HEK293 (cell line): ENCODE measurements around the gene ALS2CL.

Source experiments
- CTCF ChIA-PET: fragments of 350-600 bp; formaldehyde crosslinking; extraction: SDS; loops from one replicate; lab custom pipeline; 2021; ENCODE audit warnings: antibody characterized with exemption; lab: Yijun Ruan, JAX
- POLR2A ChIA-PET: fragments of 300-600 bp; formaldehyde crosslinking; extraction: SDS; loops from one replicate; lab custom pipeline; 2020; ENCODE audit warnings: antibody characterized with exemption, inconsistent platforms; lab: Yijun Ruan, JAX
- H3K27ac ChIP-seq: fragments of 200-500 bp; sonication (Bioruptor generic); 2 replicates; pipeline ENCODE4 v1.5.1; 2014; ENCODE audit warnings: low read depth, low read length, control low read depth, inconsistent platforms; ENCODE audit errors: extremely low read depth
- H3K36me3 ChIP-seq, 2 experiments: fragments of 200-500 bp in 1 of 2; sonication (Bioruptor generic) in 1 of 2; 1 replicate in 1 of 2; 2 replicates in 1 of 2; pipeline ENCODE4 v1.5.1; 2014 to 2017; ENCODE audit warnings: inconsistent platforms in 2 of 2, low read length in 2 of 2; ENCODE audit not compliant: control insufficient read depth in 2 of 2, insufficient read depth in 1 of 2
- H3K4me1 ChIP-seq: fragments of 200-500 bp; sonication (Bioruptor generic); 2 replicates; pipeline ENCODE4 v1.5.1; 2014; ENCODE audit warnings: mild to moderate bottlenecking, low read length, inconsistent platforms; ENCODE audit not compliant: control insufficient read depth, insufficient read depth
- H3K4me3 ChIP-seq: 2 replicates; pipeline ENCODE4 v1.5.1; 2011; ENCODE audit warnings: low read depth, mild to moderate bottlenecking, control low read depth, low read length, moderate library complexity
- H3K9me3 ChIP-seq: fragments of 200-500 bp; sonication (Bioruptor generic); 2 replicates; pipeline ENCODE4 v1.5.1; 2014; ENCODE audit warnings: low read depth, low read length, inconsistent platforms; ENCODE audit not compliant: control insufficient read depth, insufficient read depth
- GLIS2 ChIP-seq: fragments of 450-650 bp; formaldehyde crosslinking; IDR thresholded peaks from 2 replicates; pipeline ENCODE4 v1.5.1; 2016; ENCODE audit warnings: missing biosample characterization, missing genetic modification characterization
- KLF9 ChIP-seq: fragments of 450-650 bp; formaldehyde crosslinking; IDR thresholded peaks from 2 replicates; pipeline ENCODE4 v1.5.1; 2016; ENCODE audit warnings: missing biosample characterization, missing genetic modification characterization, low read depth
- SP2 ChIP-seq: fragments of 450-650 bp; formaldehyde crosslinking; IDR thresholded peaks from 2 replicates; pipeline ENCODE4 v1.5.1; 2016; ENCODE audit warnings: missing biosample characterization, missing genetic modification characterization
- SP3 ChIP-seq: fragments of 450-650 bp; formaldehyde crosslinking; IDR thresholded peaks from 2 replicates; pipeline ENCODE4 v1.5.1; 2016; ENCODE audit warnings: missing biosample characterization, missing genetic modification characterization
- SP7 ChIP-seq: fragments of 450-650 bp; formaldehyde crosslinking; IDR thresholded peaks from 2 replicates; pipeline ENCODE4 v1.5.1; 2016; ENCODE audit warnings: missing biosample characterization, missing genetic modification characterization
- ZBTB17 ChIP-seq: fragments of 450-650 bp; formaldehyde crosslinking; IDR thresholded peaks from 2 replicates; pipeline ENCODE4 v1.5.1; 2016; ENCODE audit warnings: missing biosample characterization, missing genetic modification characterization
- ZBTB20 ChIP-seq: fragments of 450-650 bp; formaldehyde crosslinking; IDR thresholded peaks from 2 replicates; pipeline ENCODE4 v1.5.1; 2016; ENCODE audit warnings: missing biosample characterization, missing genetic modification characterization
- ZBTB26 ChIP-seq: fragments of 450-650 bp; formaldehyde crosslinking; optimal IDR thresholded peaks from 2 replicates; pipeline ENCODE3; 2016; ENCODE audit warnings: missing biosample characterization, mild to moderate bottlenecking, missing genetic modification characterization
- ZBTB48 ChIP-seq: fragments of 450-650 bp; formaldehyde crosslinking; IDR thresholded peaks from 2 replicates; pipeline ENCODE4 v1.5.1; 2016; ENCODE audit warnings: missing biosample characterization, missing genetic modification characterization
- ZEB2 ChIP-seq: fragments of 450-650 bp; formaldehyde crosslinking; IDR thresholded peaks from 2 replicates; pipeline ENCODE4 v1.5.1; 2016; ENCODE audit warnings: missing biosample characterization, missing genetic modification characterization
- ZNF2 ChIP-seq: fragments of 450-650 bp; formaldehyde crosslinking; IDR thresholded peaks from 2 replicates; pipeline ENCODE4 v1.5.1; 2016; ENCODE audit warnings: missing biosample characterization, missing genetic modification characterization
- ZNF311 ChIP-seq: fragments of 450-650 bp; formaldehyde crosslinking; IDR thresholded peaks from 2 replicates; pipeline ENCODE4 v1.5.1; 2017; ENCODE audit warnings: missing biosample characterization, missing genetic modification characterization, borderline replicate concordance
- ZNF324 ChIP-seq: fragments of 450-650 bp; formaldehyde crosslinking; IDR thresholded peaks from 2 replicates; pipeline ENCODE4 v1.5.1; 2016; ENCODE audit warnings: missing biosample characterization, missing genetic modification characterization
- ZNF335 ChIP-seq: fragments of 450-650 bp; formaldehyde crosslinking; conservative IDR thresholded peaks from 2 replicates; pipeline ENCODE4 v1.5.1; 2016; ENCODE audit warnings: missing biosample characterization, missing genetic modification characterization
- ZNF354C ChIP-seq: fragments of 450-650 bp; formaldehyde crosslinking; IDR thresholded peaks from 2 replicates; pipeline ENCODE4 v1.5.1; 2016; ENCODE audit warnings: missing biosample characterization, missing genetic modification characterization, low read depth, borderline replicate concordance
- ZNF600 ChIP-seq: fragments of 450-650 bp; formaldehyde crosslinking; IDR thresholded peaks from 2 replicates; pipeline ENCODE4 v1.5.1; 2016; ENCODE audit warnings: missing biosample characterization, missing genetic modification characterization
- ZNF624 ChIP-seq: fragments of 450-650 bp; formaldehyde crosslinking; IDR thresholded peaks from 2 replicates; pipeline ENCODE4 v1.5.1; 2017; ENCODE audit warnings: missing biosample characterization, missing genetic modification characterization
- ZNF777 ChIP-seq: fragments of 450-650 bp; formaldehyde crosslinking; IDR thresholded peaks from 2 replicates; pipeline ENCODE4 v1.5.1; 2017; ENCODE audit warnings: missing biosample characterization, missing genetic modification characterization, borderline replicate concordance
- ZXDB ChIP-seq: fragments of 450-650 bp; formaldehyde crosslinking; IDR thresholded peaks from 2 replicates; pipeline ENCODE4 v1.5.1; 2016; ENCODE audit warnings: missing biosample characterization, missing genetic modification characterization
- TF ChIP-seq, protein P1 (sequence below): fragments of 450-650 bp; formaldehyde crosslinking; IDR thresholded peaks from 2 replicates; pipeline ENCODE4 v1.5.1; 2016; ENCODE audit warnings: missing biosample characterization, missing genetic modification characterization
- TF ChIP-seq, protein P2 (sequence below): fragments of 450-650 bp; formaldehyde crosslinking; IDR thresholded peaks from 2 replicates; pipeline ENCODE4 v1.5.1; 2016; ENCODE audit warnings: missing biosample characterization, missing genetic modification characterization
- TF ChIP-seq, protein P3 (sequence below): fragments of 450-650 bp; formaldehyde crosslinking; IDR thresholded peaks from 2 replicates; pipeline ENCODE4 v1.5.1; 2016; ENCODE audit warnings: missing biosample characterization, missing genetic modification characterization

Gene ALS2CL, protein sequence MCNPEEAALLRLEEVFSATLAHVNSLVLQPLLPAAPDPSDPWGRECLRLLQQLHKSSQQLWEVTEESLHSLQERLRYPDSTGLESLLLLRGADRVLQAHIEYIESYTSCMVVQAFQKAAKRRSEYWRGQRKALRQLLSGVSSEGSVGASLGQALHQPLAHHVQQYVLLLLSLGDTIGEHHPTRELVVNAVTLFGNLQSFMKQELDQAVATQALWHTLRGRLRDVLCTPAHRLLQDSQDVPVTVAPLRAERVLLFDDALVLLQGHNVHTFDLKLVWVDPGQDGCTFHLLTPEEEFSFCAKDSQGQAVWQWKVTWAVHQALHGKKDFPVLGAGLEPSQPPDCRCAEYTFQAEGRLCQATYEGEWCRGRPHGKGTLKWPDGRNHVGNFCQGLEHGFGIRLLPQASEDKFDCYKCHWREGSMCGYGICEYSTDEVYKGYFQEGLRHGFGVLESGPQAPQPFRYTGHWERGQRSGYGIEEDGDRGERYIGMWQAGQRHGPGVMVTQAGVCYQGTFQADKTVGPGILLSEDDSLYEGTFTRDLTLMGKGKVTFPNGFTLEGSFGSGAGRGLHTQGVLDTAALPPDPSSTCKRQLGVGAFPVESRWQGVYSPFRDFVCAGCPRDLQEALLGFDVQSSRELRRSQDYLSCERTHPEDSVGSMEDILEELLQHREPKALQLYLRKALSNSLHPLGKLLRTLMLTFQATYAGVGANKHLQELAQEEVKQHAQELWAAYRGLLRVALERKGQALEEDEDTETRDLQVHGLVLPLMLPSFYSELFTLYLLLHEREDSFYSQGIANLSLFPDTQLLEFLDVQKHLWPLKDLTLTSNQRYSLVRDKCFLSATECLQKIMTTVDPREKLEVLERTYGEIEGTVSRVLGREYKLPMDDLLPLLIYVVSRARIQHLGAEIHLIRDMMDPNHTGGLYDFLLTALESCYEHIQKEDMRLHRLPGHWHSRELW

DNA sequence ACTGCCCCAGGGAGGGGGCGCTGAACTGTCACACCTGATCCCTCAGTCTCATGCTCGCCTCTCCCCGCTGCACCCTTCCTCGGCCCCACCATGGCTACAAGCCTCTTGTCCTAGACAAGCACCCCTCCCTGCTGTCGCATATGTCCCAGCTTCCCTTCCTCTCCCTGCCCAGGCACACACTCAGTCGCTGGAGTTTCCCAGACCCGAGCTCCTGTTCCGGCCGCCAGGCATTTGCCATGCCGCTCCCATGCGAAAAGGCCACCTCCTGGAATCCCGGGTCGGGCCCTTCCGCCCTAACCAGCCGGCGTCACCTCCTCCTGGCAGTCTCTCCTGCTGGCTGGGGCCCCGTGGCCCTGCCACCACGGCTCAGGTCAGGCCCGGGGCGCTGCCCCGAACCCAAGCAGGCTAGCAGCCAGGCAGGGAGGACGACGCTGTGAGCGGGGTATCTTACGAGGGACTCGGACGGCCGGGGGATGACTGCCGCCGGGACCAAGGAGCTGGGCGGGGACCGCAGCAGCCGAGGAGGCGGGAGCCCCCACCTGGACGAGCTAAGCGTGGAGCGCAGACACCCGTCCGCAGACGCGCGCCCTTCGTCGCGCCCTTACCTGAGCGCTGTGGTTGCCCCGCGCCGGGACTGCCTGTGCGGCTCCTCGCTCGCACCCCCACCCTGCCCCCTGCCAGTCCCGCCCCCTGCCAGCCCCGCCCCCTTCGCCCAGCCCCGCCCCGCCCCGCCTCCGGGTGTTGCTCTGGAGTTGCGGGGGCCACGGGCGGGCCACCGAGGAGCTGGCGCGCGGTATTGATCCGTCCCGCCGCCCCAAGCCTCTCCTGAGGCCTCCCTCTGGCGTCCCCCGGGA is at the start of gene ALS2CL:
TSS of gene ALS2CL (minus strand) at position 642 of the 854 bp plus-strand sequence. CDS start 4,239 bp downstream, outside the sequence.
- ChIA-PET POLR2A (interaction anchor here (1.5 kb wide), 1 partner anchor 204 kb away, joined by 3 read pairs; no protein-coding TSS in a partner anchor), CTCF (interaction anchor here (0.7 to 1.3 kb wide), 3 partner anchors 9 to 720 kb away, joined by 3 to 7 read pairs (median 3); no protein-coding TSS in a partner anchor)
- Histone ChIP-seq H3K9me3 (no peaks in the 10 kb centered on the region), H3K4me1 (no peaks in the 10 kb centered on the region), H3K4me3 (peak within 1 kb of the TSS; percentile 37), H3K27ac (no peak within 1 kb of the TSS; the same call in 1 of the 2 replicates), H3K36me3 (no peaks in the 10 kb centered on the region)
- TF ChIP-seq GLIS2 (peak; percentile 16; the same call in 1 of the 2 replicates), ZNF777 (tag by site-specific recombination) (peak; percentile 68; the same call in 1 of the 2 replicates), ZBTB17 (tag by site-specific recombination) (0 out of 2 replicates have a peak, but pooled peaks have one; percentile 27), ZXDB (0 out of 2 replicates have a peak, but pooled peaks have one; percentile 14), ZNF600 (tag by site-specific recombination) (peak; percentile 65; the same call in 1 of the 2 replicates), ZNF354C (no peak), SP3 (tag by site-specific recombination) (peak; percentile 46; the same call in 1 of the 2 replicates), ZNF324 (tag by site-specific recombination) (no peak), KLF9 (peak; percentile 14; the same call in 1 of the 2 replicates), ZNF624 (tag by site-specific recombination) (no peak), SP2 (tag by site-specific recombination) (peak; percentile 53), ZNF2 (tag by site-specific recombination) (0 out of 2 replicates have a peak, but pooled peaks have one; percentile 21), SP7 (tag by site-specific recombination) (peak; percentile 25; the same call in 1 of the 2 replicates), ZBTB26 (tag by site-specific recombination) (peak; percentile 59), ZNF311 (tag by site-specific recombination) (no peak), ZNF335 (tag by site-specific recombination) (peak; percentile 79), ZEB2 (0 out of 2 replicates have a peak, but pooled peaks have one; percentile 20), ZBTB48 (peak; percentile 15), ZBTB20 (peak; percentile 93)
- TF ChIP-seq, protein P1, sequence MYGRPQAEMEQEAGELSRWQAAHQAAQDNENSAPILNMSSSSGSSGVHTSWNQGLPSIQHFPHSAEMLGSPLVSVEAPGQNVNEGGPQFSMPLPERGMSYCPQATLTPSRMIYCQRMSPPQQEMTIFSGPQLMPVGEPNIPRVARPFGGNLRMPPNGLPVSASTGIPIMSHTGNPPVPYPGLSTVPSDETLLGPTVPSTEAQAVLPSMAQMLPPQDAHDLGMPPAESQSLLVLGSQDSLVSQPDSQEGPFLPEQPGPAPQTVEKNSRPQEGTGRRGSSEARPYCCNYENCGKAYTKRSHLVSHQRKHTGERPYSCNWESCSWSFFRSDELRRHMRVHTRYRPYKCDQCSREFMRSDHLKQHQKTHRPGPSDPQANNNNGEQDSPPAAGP (tag by site-specific recombination), result peak; percentile 39; the same call in 1 of the 2 replicates
- TF ChIP-seq, protein P2, sequence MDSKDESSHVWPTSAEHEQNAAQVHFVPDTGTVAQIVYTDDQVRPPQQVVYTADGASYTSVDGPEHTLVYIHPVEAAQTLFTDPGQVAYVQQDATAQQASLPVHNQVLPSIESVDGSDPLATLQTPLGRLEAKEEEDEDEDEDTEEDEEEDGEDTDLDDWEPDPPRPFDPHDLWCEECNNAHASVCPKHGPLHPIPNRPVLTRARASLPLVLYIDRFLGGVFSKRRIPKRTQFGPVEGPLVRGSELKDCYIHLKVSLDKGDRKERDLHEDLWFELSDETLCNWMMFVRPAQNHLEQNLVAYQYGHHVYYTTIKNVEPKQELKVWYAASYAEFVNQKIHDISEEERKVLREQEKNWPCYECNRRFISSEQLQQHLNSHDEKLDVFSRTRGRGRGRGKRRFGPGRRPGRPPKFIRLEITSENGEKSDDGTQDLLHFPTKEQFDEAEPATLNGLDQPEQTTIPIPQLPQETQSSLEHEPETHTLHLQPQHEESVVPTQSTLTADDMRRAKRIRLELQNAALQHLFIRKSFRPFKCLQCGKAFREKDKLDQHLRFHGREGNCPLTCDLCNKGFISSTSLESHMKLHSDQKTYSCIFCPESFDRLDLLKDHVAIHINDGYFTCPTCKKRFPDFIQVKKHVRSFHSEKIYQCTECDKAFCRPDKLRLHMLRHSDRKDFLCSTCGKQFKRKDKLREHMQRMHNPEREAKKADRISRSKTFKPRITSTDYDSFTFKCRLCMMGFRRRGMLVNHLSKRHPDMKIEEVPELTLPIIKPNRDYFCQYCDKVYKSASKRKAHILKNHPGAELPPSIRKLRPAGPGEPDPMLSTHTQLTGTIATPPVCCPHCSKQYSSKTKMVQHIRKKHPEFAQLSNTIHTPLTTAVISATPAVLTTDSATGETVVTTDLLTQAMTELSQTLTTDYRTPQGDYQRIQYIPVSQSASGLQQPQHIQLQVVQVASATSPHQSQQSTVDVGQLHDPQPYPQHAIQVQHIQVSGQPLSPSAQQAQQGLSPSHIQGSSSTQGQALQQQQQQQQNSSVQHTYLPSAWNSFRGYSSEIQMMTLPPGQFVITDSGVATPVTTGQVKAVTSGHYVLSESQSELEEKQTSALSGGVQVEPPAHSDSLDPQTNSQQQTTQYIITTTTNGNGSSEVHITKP, result 0 out of 2 replicates have a peak, but pooled peaks have one; percentile 36
- TF ChIP-seq, protein P3, sequence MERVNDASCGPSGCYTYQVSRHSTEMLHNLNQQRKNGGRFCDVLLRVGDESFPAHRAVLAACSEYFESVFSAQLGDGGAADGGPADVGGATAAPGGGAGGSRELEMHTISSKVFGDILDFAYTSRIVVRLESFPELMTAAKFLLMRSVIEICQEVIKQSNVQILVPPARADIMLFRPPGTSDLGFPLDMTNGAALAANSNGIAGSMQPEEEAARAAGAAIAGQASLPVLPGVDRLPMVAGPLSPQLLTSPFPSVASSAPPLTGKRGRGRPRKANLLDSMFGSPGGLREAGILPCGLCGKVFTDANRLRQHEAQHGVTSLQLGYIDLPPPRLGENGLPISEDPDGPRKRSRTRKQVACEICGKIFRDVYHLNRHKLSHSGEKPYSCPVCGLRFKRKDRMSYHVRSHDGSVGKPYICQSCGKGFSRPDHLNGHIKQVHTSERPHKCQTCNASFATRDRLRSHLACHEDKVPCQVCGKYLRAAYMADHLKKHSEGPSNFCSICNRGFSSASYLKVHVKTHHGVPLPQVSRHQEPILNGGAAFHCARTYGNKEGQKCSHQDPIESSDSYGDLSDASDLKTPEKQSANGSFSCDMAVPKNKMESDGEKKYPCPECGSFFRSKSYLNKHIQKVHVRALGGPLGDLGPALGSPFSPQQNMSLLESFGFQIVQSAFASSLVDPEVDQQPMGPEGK (tag by site-specific recombination), result no peak; the same call in 1 of the 2 replicates
